Stimulated activated CD8-positive, alpha-beta memory T cell treated with anti-CD3 and anti-CD28 coated beads, Interleukin-15, amount 100 ng/mL, for 4 hours (primary cell): ENCODE results near the gene TEDDM1.
"Not testable (repeated sequence)": the region's sequence is repeated elsewhere in the genome, so short reads cannot be mapped to it uniquely, and the experiment has no call there.

Experiments
- DNase-seq, 2 donors: peaks; one replicate each; pipeline ENCODE4 v3.0.0-alpha.2; 2020; ENCODE audit warnings: low read depth in 2 of 2

TEDDM1 gene

GRCh38 chr1:182380199-182380598 lies 20.3 kb downstream of the TEDDM1 start:
- DNase-seq = no peak

DNA sequence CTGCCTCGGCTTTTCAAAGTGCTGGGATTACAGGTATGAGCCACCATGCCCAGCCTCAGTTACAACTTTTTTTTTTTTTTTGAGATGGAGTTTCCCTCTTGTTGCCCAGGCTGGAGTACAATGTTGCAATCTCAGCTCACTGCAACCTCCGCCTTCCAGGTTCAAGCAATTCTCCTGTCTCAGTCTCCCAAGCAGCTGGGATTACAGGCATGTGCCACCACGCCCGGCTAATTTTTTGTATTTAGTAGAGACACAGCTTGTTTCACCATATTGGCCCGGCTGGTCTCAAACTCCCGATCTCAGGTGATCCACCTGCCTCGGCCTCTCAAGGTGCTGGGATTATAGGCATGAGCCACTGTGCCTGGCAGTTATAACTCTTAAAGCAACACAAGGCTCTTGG lies 20.7 kb downstream of the TEDDM1 start:
- DNase-seq = not testable (repeated sequence)

DNA sequence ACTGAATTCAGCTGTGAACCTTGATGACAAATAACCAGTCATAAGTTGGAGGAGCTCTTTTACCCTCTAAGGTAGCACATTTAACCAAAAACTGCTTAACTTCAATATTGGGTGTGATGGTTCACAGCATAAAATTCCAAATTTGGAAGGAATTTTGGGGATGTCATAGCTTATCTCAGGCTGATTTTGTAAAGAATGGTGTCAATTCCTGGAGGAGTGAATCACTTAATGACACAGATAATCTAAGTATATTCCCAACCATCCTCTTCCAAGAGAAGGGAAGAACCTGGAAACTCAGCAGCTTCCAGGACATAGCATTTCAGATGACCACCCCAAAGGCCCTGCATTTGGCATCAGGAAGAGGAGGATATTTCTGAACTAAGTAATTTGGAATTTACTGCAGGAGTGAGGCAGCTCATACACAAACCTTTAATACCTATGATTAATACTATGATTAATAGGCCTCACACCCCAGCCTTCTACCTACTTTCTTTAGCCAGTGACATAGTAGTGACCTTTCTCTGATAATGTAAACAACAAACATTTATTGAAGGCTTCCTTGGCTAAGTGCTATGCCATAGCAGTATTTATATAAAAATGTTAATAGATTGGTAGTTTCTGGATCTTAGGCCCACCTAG lies 23.4 kb downstream of the TEDDM1 start:
- no peak for DNase-seq

DNA sequence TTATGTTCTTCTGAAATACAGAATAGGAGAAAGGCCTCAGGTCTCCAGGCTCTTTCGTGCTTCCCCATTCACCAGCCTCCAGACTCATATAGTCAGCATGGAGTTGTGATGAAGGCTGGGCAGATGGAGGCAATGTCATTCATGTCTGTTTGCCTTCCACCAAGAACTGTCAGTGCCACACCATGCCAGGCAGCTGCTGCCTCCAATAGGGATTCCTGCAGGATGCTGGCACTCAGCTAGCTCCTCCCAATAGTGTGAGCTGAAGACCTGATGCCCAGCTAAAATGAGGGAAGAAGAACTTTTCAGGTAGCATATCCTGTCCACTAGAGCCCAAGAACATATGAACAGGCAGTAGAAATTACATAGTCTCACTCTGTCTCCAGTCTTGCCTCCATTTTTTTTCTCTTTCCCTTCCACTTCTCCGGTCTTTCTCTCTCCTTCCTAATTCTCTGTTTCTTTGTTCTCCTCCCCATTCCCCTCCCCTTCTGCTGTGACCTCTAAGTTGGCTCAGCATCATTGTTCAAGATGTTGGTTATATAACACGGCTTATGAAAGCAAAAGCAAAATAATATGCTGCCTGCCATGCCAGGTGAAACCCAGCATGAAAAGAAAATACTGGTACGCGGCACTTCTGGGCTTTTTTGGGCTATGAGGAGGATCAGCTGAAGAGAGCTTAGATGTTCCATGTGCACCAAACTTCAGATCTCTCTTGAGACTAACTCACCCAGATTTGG lies 26.2 kb downstream of the TEDDM1 start:
- no peak for DNase-seq

GRCh38 chr1:182370532-182370931 lies 29.9 kb downstream of the TEDDM1 start:
- DNase-seq = no peak

GRCh38 chr1:182368903-182369302 lies 31.6 kb downstream of the TEDDM1 start:
- no peak for DNase-seq

DNA sequence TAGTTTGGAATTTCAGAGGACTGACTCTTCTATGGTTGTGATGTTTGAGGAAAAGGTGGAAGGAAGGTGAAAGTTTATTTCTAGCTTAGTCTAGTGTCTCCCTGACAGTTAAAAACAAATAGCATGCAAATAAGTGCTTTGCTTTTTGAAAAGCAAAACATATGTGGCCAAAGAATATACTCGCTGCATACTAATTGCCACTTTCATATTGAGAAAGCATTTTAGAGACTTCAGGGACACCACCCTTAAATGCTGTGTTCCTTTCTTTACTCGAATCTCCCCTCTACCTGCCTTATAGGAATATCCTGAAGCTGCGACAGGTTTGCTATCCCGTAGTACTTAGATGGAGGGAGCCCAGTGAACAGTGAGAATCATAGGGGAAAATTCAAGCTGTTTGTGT lies 32.1 kb downstream of the TEDDM1 start:
- DNase-seq = no peak

GRCh38 chr1:182367926-182368325 lies 32.5 kb downstream of the TEDDM1 start:
- DNase-seq = no peak

GRCh38 chr1:182366596-182366995 lies 33.9 kb downstream of the TEDDM1 start:
- DNase-seq = no peak

DNA sequence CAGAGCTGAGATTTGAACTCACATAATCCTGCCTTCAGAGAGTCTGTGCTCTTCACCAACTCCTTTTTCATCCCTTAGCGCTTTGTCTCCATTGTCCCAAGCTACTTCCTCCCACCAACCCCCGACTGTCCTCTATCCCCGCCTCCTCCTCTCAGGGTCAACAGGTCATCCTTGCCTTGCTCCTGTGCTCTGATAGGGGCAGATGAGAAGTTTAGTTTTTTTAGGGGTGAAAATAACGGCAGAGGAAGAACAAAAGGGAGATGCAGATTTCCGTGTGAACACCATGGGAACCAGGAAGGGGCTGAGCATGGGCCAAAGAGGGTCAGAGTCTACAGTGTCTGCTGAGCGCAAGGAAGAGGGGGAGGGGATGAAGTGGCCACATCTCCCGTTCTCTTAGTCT lies 40.8 kb downstream of the TEDDM1 start:
- no peak for DNase-seq

DNA sequence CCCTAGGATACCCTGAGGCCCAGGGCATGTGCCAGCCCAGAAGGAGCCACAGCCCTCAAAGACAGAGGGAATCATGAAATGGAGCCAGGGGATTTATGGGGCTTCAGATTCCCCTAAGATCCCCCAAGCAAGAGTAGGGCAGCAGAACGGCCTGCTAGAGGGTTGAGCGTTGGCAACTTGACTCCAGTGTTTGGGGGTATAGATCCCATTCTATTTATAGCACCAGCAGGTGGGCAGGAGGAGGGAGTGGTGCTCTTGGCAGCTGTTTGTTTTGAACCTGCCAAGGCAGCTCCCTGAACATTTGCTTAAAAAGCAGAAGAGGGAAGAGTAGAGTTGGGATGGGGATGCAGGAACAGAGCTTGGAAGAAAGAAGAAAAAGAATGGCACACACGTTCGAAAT lies 42.6 kb downstream of the TEDDM1 start:
- DNase-seq = no peak

- DNase-seq = no peak
These were observed 43.3 kb downstream of the TEDDM1 start for GRCh38 chr1:182357171-182357570.

GRCh38 chr1:182355723-182356098 lies 44.8 kb downstream of the TEDDM1 start:
- no peak for DNase-seq

GRCh38 chr1:182351790-182352364 lies 48.6 kb downstream of the TEDDM1 start:
- DNase-seq = no peak

- no peak for DNase-seq
These were observed 49.6 kb downstream of the TEDDM1 start for GRCh38 chr1:182350839-182351238.

DNA sequence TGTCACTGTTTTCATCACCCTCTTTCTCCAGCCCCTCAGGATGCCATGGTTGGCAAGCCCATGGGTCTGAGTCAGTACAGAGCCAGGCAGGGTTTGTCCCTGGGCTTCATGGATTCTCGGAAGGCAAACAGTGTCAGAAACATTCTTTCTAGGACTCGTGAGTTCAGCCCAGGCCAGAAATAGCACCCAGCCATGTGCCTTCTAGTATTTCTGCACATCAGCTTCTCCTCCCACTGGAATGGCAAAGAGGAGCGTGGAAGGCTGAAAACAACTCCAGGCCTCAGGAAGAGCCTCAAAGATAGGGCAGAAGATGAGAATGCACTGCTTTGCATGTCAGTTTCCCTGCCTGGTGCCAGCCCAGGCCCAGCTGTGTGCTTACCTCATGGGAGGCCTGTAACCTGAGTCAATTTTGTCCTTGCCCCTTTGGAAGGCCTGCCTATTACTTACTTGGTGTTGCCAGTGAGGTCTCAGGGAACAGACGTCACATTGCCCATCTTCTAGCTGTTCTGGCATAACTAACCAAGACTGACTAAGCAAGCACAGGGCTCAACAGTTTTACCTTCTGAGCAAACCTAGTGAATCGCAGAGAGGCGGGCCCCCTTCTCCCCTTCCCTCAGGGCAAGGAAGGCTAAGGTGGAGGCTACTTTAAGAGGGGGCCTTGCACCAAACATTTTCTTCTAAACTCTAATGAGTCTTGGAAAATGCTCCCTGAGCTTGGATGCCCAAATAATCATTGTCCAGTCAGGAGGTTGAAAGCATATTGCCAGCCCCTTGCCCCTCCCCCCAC lies 51.3 kb downstream of the TEDDM1 start:
- no peak for DNase-seq
